Endodermal cell (in vitro differentiated cells): Measurements from ENCODE around the gene MIS18A. TPM values are rescaled to one million over a fixed set of nuclear protein-coding genes. Genes with fewer than 3 reads are reported as not detected.

Experiments
- DNase-seq: peaks from one replicate; pipeline ENCODE4 v3.0.0-alpha.2; 2017
- H3K27ac ChIP-seq: 2 replicates; pipeline ENCODE4 v1.5.1; 2013; ENCODE audit warnings: mild to moderate bottlenecking, low read depth, low read length, moderate library complexity
- H3K27me3 ChIP-seq: 2 replicates; pipeline ENCODE4 v1.6.1; 2013; ENCODE audit warnings: mild to moderate bottlenecking, low read length, moderate library complexity; ENCODE audit not compliant: insufficient read depth, control insufficient read depth, poor library complexity, severe bottlenecking
- H3K36me3 ChIP-seq: 2 replicates; pipeline ENCODE4 v1.7.0; 2013; ENCODE audit warnings: mild to moderate bottlenecking, low read length, moderate library complexity; ENCODE audit not compliant: control insufficient read depth, insufficient read depth
- H3K4me1 ChIP-seq: one replicate; pipeline ENCODE4 v1.7.0; 2013; ENCODE audit warnings: low read length; ENCODE audit not compliant: control insufficient read depth, insufficient read depth
- H3K4me3 ChIP-seq: 2 replicates; pipeline ENCODE4 v1.5.1; 2013; ENCODE audit warnings: mild to moderate bottlenecking, low read length, moderate library complexity
- H3K9ac ChIP-seq: 2 replicates; pipeline ENCODE4 v1.6.1; 2013; ENCODE audit warnings: mild to moderate bottlenecking, low read length, moderate library complexity; ENCODE audit not compliant: poor library complexity, severe bottlenecking; ENCODE audit errors: extremely low read depth
- H3K9me3 ChIP-seq: 2 replicates; pipeline ENCODE4 v1.6.1; 2013; ENCODE audit warnings: mild to moderate bottlenecking, low read length, moderate library complexity; ENCODE audit not compliant: control insufficient read depth
- H3K27ac Mint-ChIP-seq: 2 replicates; pipeline ENCODE4 v1.8.0; 2020; ENCODE audit warnings: mixed read lengths
- H3K27me3 Mint-ChIP-seq: 2 replicates; pipeline ENCODE4 v1.8.0; 2021; ENCODE audit warnings: mild to moderate bottlenecking, mixed read lengths; ENCODE audit not compliant: insufficient read depth
- H3K36me3 Mint-ChIP-seq: 2 replicates; pipeline ENCODE4 v1.8.0; 2020; ENCODE audit warnings: low read depth, mixed read lengths
- H3K4me1 Mint-ChIP-seq: 2 replicates; pipeline ENCODE4 v1.8.0; 2020; ENCODE audit warnings: mixed read lengths
- H3K4me3 Mint-ChIP-seq: 2 replicates; pipeline ENCODE4 v1.8.0; 2020; ENCODE audit warnings: mild to moderate bottlenecking, moderate library complexity, mixed read lengths
- H3K9me3 Mint-ChIP-seq: 2 replicates; pipeline ENCODE4 v1.8.0; 2020; ENCODE audit warnings: mild to moderate bottlenecking, mixed read lengths
- CTCF ChIP-seq: fragments of 200-600 bp; sonication (generic); conservative IDR thresholded peaks from 2 replicates; pipeline ENCODE4 v1.5.0; 2021; ENCODE audit warnings: antibody characterized with exemption, mild to moderate bottlenecking
- WGBS, 2 experiments: methylation state at CpG; one replicate each; pipeline versions ENCODE4 v1.1.5 to v1.1.7; 2013; ENCODE audit warnings: missing lambda C conversion rate in 2 of 2, mixed read lengths in 1 of 2; ENCODE audit not compliant: insufficient coverage in 1 of 2, insufficient read length in 1 of 2; 5-methylcytosine and 5-hydroxymethylcytosine counted together
- total RNA-seq, 2 donors: library from RNA; stranded (reverse); fragmentation: NEBNext Ultra II Directional in 1 of 2; extraction: Animal tissue kit (Norgen Biotek cat#: 25700) in 1 of 2; gene quantifications; 2 replicates in 1 of 2; 3 replicates in 1 of 2; pipeline ENCODE4 v1.2.1, GENCODE V29; 2021

The MIS18A gene
- total RNA-seq, 2 donors from 2014 or later = 46.4 to 48.3 TPM

GRCh38 chr21:32322676-32323075 is 43.8 kb upstream of the MIS18A start:
- Histone ChIP-seq H3K4me1 (peaks cover 11% of the 10 kb centered on the region), H3K27ac (no peak overlapping the region), H3K36me3 (peaks cover 82% of the 10 kb centered on the region), H3K27me3 (no peaks in the 10 kb centered on the region), H3K9ac (no peak overlapping the region), H3K4me3 (no peak overlapping the region), H3K9me3 (peaks cover 2% of the 10 kb centered on the region)
- H3K4me3 Mint-ChIP-seq = no peak overlapping the region
- H3K9me3 Mint-ChIP-seq = no peaks in the 10 kb centered on the region
- H3K4me1 Mint-ChIP-seq = peaks cover 13% of the 10 kb centered on the region
- no peaks in the 10 kb centered on the region for H3K27me3 Mint-ChIP-seq
- DNase-seq = peak; percentile 26
- TF ChIP-seq CTCF = no peak
- WGBS, 2 experiments = 84 to 90% methylated on average over 3 to 10 of the region's 10 CpGs
- H3K27ac Mint-ChIP-seq = no peak overlapping the region
- H3K36me3 Mint-ChIP-seq = peaks cover 88% of the 10 kb centered on the region

- no peak overlapping the region for H3K4me3 Mint-ChIP-seq
- DNase-seq = no peak
- H3K4me1 Mint-ChIP-seq = peaks cover 13% of the 10 kb centered on the region
- H3K36me3 Mint-ChIP-seq = peaks cover 87% of the 10 kb centered on the region
- no peaks in the 10 kb centered on the region for H3K9me3 Mint-ChIP-seq
- TF ChIP-seq CTCF = no peak
- peaks cover 11% of the 10 kb centered on the region for H3K4me1 ChIP-seq
- H3K27me3 Mint-ChIP-seq = no peaks in the 10 kb centered on the region
- H3K9ac ChIP-seq = no peak overlapping the region
- H3K27me3 ChIP-seq = no peaks in the 10 kb centered on the region
- H3K36me3 ChIP-seq = peaks cover 82% of the 10 kb centered on the region
- 97 to 98% methylated on average over 11 of the region's 12 CpGs for WGBS, 2 experiments
- no peak overlapping the region for H3K27ac Mint-ChIP-seq
- no peaks in the 10 kb centered on the region for H3K9me3 ChIP-seq
- H3K4me3 ChIP-seq = no peak overlapping the region
- H3K27ac ChIP-seq = no peak overlapping the region
Measured at GRCh38 chr21:32322103-32322502, 43.3 kb upstream of the MIS18A start.

DNA sequence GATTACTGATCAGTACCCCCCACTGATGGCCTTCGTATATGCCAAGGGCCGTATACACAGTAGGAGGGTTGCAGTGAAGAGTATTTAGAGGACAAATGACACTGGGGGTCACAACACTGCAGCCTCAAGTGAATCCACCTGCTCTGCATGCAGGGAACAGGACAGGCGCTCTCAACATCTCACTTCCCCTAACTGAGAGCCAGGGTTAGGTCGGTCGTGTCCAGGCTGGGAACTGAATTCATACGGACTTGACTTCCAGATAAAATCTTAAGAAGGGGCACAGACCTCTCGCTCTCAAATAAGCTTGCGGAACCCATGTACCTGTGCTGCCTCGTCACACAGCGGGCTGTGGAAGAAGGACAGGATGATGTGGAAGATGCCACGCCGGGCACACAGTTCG is 42.6 kb upstream of the MIS18A start:
- Mint-ChIP-seq H3K9me3 (no peaks in the 10 kb centered on the region), H3K4me3 (no peak overlapping the region), H3K36me3 (peaks cover 83% of the 10 kb centered on the region), H3K27me3 (no peaks in the 10 kb centered on the region), H3K4me1 (peaks cover 13% of the 10 kb centered on the region), H3K27ac (no peak overlapping the region)
- Histone ChIP-seq H3K4me3 (no peak overlapping the region), H3K9ac (no peak overlapping the region), H3K4me1 (peaks cover 11% of the 10 kb centered on the region), H3K9me3 (no peaks in the 10 kb centered on the region), H3K27ac (no peak overlapping the region), H3K36me3 (peaks cover 83% of the 10 kb centered on the region), H3K27me3 (no peaks in the 10 kb centered on the region)
- WGBS, 2 experiments = 96 to 99% methylated on average over 11 to 13 of the region's 13 CpGs
- peak; percentile 17 for DNase-seq
- no peak for TF ChIP-seq CTCF
